ENCODE data around the gene HOXA7.

GRCh38 chr7:27172823-27173510 lies 16.5 kb upstream of the HOXA7 start:
- no peak for TF ChIP-seq EZH2phosphoT487 (IDR thresholded peaks at IDR 0.05; ENCODE audit: insufficient read depth, low read depth)
- no peak for TF ChIP-seq EZH2 (IDR thresholded peaks at IDR 0.05; ENCODE audit: insufficient read depth, poor library complexity, severe bottlenecking)
